NCI-H524 (cell line): Measurements from ENCODE around the gene TP53TG3C.
"Not testable (repeated sequence)": the region's sequence is repeated elsewhere in the genome, so short reads cannot be mapped to it uniquely, and the experiment has no call there.

Source experiments
- DNase-seq, 2 experiments: peaks; one replicate each; lab custom pipeline; 2025; lab: John Stamatoyannopoulos, UW

The TP53TG3C gene

DNA sequence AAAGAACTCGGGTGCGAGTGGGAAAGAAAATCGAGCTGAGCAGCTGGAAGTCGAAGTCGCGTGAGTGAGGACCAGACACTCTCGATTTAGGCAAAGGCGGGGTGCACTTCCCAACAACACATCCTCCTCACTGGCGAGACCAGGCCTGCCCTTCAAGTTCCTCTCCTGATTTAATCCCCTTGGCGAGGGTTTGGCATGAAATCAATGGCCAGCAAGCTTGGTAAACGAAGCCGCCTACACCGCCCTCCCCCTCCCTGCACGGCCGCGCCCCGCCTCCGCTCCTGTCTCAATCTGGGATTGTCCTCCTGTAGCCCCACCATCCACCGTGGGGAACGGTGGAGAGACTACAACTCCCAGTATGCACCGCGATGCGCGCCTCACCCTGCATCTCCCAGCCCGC is at the start of gene TP53TG3C:
Gene TP53TG3C, plus strand, starts transcription at position 301 of the 400 bp plus-strand sequence. Its CDS starts 68 bp downstream, at position 369.
- not testable (repeated sequence) for DNase-seq
